Measurements from ENCODE around the gene SOX15.

SOX15 gene

DNA sequence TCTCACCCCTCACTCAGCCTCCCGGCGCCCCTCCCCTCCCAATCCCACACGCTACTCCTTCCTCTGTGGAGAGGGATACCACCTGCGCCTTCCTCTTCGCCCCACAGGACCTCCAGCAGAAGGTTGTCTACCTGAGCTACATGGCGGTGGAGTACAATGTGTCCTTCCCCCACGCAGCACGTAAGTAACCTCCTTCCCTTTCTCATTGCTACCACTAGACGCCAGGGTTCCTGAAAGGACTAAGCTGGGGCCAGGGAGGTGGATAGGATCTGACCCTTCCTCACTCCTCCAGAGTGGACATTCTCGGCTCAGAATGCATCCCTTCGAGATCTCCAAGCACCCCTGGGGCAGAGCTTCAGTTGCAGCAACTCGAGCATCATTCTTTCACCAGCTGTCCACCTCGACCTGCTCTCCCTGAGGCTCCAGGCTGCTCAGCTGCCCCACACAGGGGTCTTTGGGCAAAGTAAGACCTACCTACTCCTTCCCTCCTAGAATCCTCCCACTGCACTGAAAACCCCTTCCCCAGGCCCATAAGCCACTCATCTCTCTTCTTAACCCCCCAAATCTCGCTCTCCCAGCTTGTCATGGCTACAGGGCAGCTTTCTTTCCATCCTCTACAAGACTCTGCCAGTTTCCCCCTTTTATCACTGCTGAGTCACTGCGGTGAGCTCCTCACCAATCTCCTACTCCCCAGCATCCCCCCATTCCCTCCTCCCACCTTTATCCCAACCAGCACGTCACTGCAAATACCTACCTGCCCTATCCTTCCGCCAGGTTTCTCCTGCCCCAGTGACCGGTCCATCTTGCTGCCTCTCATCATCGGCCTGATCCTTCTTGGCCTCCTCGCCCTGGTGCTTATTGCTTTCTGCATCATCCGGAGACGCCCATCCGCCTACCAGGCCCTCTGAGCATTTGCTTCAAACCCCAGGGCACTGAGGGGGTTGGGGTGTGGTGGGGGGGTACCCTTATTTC lies 9.0 kb downstream of the SOX15 start (continued):
- TF ChIP-seq KLF7 (tag by site-specific recombination; IDR thresholded peaks at IDR 0.05; ENCODE audit: borderline replicate concordance) = no peak
- TF ChIP-seq YY2 (tag by site-specific recombination; IDR thresholded peaks at IDR 0.05) = no peak
- no peak for TF ChIP-seq BCL11A (tag by site-specific recombination; IDR thresholded peaks at IDR 0.05; ENCODE audit: low read depth)
- no peak for TF ChIP-seq GLIS1 (tag by site-specific recombination; IDR thresholded peaks at IDR 0.05)
- no peak for TF ChIP-seq ZNF132 (tag by site-specific recombination; IDR thresholded peaks at IDR 0.05; ENCODE audit: borderline replicate concordance)
- TF ChIP-seq, protein P1, sequence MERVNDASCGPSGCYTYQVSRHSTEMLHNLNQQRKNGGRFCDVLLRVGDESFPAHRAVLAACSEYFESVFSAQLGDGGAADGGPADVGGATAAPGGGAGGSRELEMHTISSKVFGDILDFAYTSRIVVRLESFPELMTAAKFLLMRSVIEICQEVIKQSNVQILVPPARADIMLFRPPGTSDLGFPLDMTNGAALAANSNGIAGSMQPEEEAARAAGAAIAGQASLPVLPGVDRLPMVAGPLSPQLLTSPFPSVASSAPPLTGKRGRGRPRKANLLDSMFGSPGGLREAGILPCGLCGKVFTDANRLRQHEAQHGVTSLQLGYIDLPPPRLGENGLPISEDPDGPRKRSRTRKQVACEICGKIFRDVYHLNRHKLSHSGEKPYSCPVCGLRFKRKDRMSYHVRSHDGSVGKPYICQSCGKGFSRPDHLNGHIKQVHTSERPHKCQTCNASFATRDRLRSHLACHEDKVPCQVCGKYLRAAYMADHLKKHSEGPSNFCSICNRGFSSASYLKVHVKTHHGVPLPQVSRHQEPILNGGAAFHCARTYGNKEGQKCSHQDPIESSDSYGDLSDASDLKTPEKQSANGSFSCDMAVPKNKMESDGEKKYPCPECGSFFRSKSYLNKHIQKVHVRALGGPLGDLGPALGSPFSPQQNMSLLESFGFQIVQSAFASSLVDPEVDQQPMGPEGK (tag by site-specific recombination; IDR thresholded peaks at IDR 0.05) = no peak
- TF ChIP-seq WT1 (tag by site-specific recombination; IDR thresholded peaks at IDR 0.05) = 0 out of 2 replicates have a peak, but pooled peaks have one; percentile 18
- no peak for TF ChIP-seq ZNF473 (tag by site-specific recombination; IDR thresholded peaks at IDR 0.05)
- TF ChIP-seq ZNF24 (tag by site-specific recombination; IDR thresholded peaks at IDR 0.05) = no peak
- TF ChIP-seq ZNF747 (tag by site-specific recombination; IDR thresholded peaks at IDR 0.05) = no peak
- no peak for TF ChIP-seq ZNF248 (tag by site-specific recombination; IDR thresholded peaks at IDR 0.05)
- TF ChIP-seq ZNF2 (tag by site-specific recombination; IDR thresholded peaks at IDR 0.05) = no peak
- TF ChIP-seq OSR2 (tag by site-specific recombination; IDR thresholded peaks at IDR 0.05) = no peak
- no peak for TF ChIP-seq ZNF140 (tag by site-specific recombination; IDR thresholded peaks at IDR 0.05)
- no peak for TF ChIP-seq ZNF670 (tag by site-specific recombination; IDR thresholded peaks at IDR 0.05; ENCODE audit: low read depth)
- TF ChIP-seq ZNF837 (tag by site-specific recombination; IDR thresholded peaks at IDR 0.05) = no peak

DNA sequence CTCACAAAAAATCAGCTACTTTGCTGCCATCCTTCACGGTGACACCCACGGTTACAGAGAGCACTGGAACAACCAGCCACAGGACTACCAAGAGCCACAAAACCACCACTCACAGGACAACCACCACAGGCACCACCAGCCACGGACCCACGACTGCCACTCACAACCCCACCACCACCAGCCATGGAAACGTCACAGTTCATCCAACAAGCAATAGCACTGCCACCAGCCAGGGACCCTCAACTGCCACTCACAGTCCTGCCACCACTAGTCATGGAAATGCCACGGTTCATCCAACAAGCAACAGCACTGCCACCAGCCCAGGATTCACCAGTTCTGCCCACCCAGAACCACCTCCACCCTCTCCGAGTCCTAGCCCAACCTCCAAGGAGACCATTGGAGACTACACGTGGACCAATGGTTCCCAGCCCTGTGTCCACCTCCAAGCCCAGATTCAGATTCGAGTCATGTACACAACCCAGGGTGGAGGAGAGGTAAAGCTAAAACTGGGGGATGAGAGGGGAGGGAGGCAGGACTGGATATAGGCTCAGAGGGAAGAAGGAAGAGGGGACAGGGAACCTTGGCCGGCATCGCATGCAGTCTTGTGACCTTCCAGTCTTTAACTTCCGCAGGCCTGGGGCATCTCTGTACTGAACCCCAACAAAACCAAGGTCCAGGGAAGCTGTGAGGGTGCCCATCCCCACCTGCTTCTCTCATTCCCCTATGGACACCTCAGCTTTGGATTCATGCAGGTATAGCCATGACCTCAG lies 9.9 kb downstream of the SOX15 start:
- no peak overlapping the region for H3K4me3 ChIP-seq (ENCODE audit: low read depth, low read length)
- peak; percentile 26; the same call in 1 of the 2 replicates for TF ChIP-seq ZNF623 (tag by site-specific recombination; IDR thresholded peaks at IDR 0.05)
- no peak for TF ChIP-seq ZNF626 (tag by site-specific recombination; IDR thresholded peaks at IDR 0.05)
- TF ChIP-seq, protein P2, sequence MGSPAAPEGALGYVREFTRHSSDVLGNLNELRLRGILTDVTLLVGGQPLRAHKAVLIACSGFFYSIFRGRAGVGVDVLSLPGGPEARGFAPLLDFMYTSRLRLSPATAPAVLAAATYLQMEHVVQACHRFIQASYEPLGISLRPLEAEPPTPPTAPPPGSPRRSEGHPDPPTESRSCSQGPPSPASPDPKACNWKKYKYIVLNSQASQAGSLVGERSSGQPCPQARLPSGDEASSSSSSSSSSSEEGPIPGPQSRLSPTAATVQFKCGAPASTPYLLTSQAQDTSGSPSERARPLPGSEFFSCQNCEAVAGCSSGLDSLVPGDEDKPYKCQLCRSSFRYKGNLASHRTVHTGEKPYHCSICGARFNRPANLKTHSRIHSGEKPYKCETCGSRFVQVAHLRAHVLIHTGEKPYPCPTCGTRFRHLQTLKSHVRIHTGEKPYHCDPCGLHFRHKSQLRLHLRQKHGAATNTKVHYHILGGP (tag by site-specific recombination; IDR thresholded peaks at IDR 0.05) = 0 out of 2 replicates have a peak, but pooled peaks have one; percentile 9
- TF ChIP-seq, protein P3, sequence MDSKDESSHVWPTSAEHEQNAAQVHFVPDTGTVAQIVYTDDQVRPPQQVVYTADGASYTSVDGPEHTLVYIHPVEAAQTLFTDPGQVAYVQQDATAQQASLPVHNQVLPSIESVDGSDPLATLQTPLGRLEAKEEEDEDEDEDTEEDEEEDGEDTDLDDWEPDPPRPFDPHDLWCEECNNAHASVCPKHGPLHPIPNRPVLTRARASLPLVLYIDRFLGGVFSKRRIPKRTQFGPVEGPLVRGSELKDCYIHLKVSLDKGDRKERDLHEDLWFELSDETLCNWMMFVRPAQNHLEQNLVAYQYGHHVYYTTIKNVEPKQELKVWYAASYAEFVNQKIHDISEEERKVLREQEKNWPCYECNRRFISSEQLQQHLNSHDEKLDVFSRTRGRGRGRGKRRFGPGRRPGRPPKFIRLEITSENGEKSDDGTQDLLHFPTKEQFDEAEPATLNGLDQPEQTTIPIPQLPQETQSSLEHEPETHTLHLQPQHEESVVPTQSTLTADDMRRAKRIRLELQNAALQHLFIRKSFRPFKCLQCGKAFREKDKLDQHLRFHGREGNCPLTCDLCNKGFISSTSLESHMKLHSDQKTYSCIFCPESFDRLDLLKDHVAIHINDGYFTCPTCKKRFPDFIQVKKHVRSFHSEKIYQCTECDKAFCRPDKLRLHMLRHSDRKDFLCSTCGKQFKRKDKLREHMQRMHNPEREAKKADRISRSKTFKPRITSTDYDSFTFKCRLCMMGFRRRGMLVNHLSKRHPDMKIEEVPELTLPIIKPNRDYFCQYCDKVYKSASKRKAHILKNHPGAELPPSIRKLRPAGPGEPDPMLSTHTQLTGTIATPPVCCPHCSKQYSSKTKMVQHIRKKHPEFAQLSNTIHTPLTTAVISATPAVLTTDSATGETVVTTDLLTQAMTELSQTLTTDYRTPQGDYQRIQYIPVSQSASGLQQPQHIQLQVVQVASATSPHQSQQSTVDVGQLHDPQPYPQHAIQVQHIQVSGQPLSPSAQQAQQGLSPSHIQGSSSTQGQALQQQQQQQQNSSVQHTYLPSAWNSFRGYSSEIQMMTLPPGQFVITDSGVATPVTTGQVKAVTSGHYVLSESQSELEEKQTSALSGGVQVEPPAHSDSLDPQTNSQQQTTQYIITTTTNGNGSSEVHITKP (tag by site-specific recombination; IDR thresholded peaks at IDR 0.05) = no peak; the same call in 1 of the 2 replicates
- 0 out of 2 replicates have a peak, but pooled peaks have one; percentile 66 for TF ChIP-seq ZBTB7A (tag by site-specific recombination; IDR thresholded peaks at IDR 0.05; ENCODE audit: low read depth)
- TF ChIP-seq, protein P4, sequence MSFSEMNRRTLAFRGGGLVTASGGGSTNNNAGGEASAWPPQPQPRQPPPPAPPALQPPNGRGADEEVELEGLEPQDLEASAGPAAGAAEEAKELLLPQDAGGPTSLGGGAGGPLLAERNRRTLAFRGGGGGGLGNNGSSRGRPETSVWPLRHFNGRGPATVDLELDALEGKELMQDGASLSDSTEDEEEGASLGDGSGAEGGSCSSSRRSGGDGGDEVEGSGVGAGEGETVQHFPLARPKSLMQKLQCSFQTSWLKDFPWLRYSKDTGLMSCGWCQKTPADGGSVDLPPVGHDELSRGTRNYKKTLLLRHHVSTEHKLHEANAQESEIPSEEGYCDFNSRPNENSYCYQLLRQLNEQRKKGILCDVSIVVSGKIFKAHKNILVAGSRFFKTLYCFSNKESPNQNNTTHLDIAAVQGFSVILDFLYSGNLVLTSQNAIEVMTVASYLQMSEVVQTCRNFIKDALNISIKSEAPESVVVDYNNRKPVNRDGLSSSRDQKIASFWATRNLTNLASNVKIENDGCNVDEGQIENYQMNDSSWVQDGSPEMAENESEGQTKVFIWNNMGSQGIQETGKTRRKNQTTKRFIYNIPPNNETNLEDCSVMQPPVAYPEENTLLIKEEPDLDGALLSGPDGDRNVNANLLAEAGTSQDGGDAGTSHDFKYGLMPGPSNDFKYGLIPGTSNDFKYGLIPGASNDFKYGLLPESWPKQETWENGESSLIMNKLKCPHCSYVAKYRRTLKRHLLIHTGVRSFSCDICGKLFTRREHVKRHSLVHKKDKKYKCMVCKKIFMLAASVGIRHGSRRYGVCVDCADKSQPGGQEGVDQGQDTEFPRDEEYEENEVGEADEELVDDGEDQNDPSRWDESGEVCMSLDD (tag by site-specific recombination; IDR thresholded peaks at IDR 0.05) = peak; percentile 32; the same call in 1 of the 2 replicates
- no peak for TF ChIP-seq ZNF366 (tag by site-specific recombination; conservative IDR thresholded peaks at IDR 0.05)
- no peak for TF ChIP-seq ZNF416 (tag by site-specific recombination; IDR thresholded peaks at IDR 0.05)

More for the DNA sequence above, 9.9 kb downstream of the SOX15 start:
- ChIA-PET CTCF (interaction anchor here (0.5 to 2.6 kb wide), 6 partner anchors 9 to 196 kb away, joined by 3 to 11 read pairs (median 6); partner anchors contain the start of genes TMEM102, TP53 and WRAP53), POLR2A (interaction anchor here (0.6 to 3.7 kb wide), 12 partner anchors 9 to 176 kb away, joined by 3 to 50 read pairs (median 6); partner anchors contain the start of genes ATP1B2, FXR2, POLR2A and SAT2)
- peaks cover 11% of the 10 kb centered on the region; the same call in 1 of the 2 replicates for H3K4me1 ChIP-seq (ENCODE audit: control insufficient read depth, insufficient read depth, low read length)
- H3K27ac ChIP-seq (ENCODE audit: extremely low read depth, low read depth, low read length) = peak overlapping the region; percentile 47
- no peaks in the 10 kb centered on the region for H3K9me3 ChIP-seq (ENCODE audit: control insufficient read depth, insufficient read depth, low read depth, low read length)
- H3K36me3 ChIP-seq (ENCODE audit: control insufficient read depth in 2 of 2, insufficient read depth in 1 of 2, low read length in 2 of 2) = peaks cover 28 to 67% of the 10 kb centered on the region in 2 experiments
